Sigmoid colon (tissue), 4 donors: Measurements from ENCODE around the gene SGK2.

Experiments used
- CTCF ChIP-seq, 4 experiments: fragments of 450-650 bp in 3 of 4; fragments of 200-600 bp in 1 of 4; IDR thresholded peaks; one replicate each; pipeline ENCODE4 v1.5.1; 2016 to 2019; ENCODE audit warnings: antibody characterized with exemption in 4 of 4, mild to moderate bottlenecking in 3 of 4, moderate library complexity in 2 of 4
- EP300 ChIP-seq, 4 donors: sonication (generic); formaldehyde crosslinking; IDR thresholded peaks; one replicate each; pipeline ENCODE4 v1.6.1; 2017; ENCODE audit warnings: antibody characterized with exemption in 4 of 4
- POLR2A ChIP-seq, 2 donors: fragments of 450-650 bp; IDR thresholded peaks; one replicate each; pipeline ENCODE4 v1.6.1; 2016; ENCODE audit warnings: antibody characterized with exemption in 2 of 2, mild to moderate bottlenecking in 2 of 2, moderate library complexity in 2 of 2
- POLR2AphosphoS5 ChIP-seq, 4 donors: sonication (generic); formaldehyde crosslinking; IDR thresholded peaks; one replicate each; pipeline ENCODE4 v1.6.1; 2017; ENCODE audit warnings: antibody characterized with exemption in 4 of 4

- TF ChIP-seq CTCF (IDR thresholded peaks at IDR 0.05), result no peak
- TF ChIP-seq POLR2A (IDR thresholded peaks at IDR 0.05), result no peak
- no peak for TF ChIP-seq POLR2AphosphoS5 (IDR thresholded peaks at IDR 0.05)
- TF ChIP-seq EP300 (IDR thresholded peaks at IDR 0.05), result no peak
Observed at GRCh38 chr20:43534791-43535350, 24.0 kb upstream of the SGK2 start.
